ENCODE data around the gene AOPEP. TPM values are rescaled to one million over a fixed set of nuclear protein-coding genes. Genes with fewer than 3 reads are reported as not detected.
A peak's percentile ranks its signal among the peaks of the same experiment; 100 is the strongest.

Gene AOPEP
- total RNA-seq, 1 donor from 2014 or later = 22.1 TPM

- Mint-ChIP-seq H3K27ac (ENCODE audit: unreplicated experiment) (peak overlapping the region; percentile 86), H3K4me3 (ENCODE audit: unreplicated experiment) (no peak overlapping the region)
- DNase-seq (ENCODE audit: low spot score) = no peak
Observed at GRCh38 chr9:94996641-94997040, 270.1 kb downstream of the AOPEP start.

GRCh38 chr9:94997727-94998126, 271.2 kb downstream of the AOPEP start:
- no peak for DNase-seq (ENCODE audit: low spot score)
- no peaks in the 10 kb centered on the region for H3K9me3 Mint-ChIP-seq (ENCODE audit: unreplicated experiment)
- no peak for TF ChIP-seq CTCF (IDR thresholded peaks at IDR 0.05; ENCODE audit: unreplicated experiment)
- no peak overlapping the region for H3K27ac Mint-ChIP-seq (ENCODE audit: unreplicated experiment)
- H3K4me3 Mint-ChIP-seq (ENCODE audit: unreplicated experiment) = no peak overlapping the region
- no peaks in the 10 kb centered on the region for H3K27me3 Mint-ChIP-seq (ENCODE audit: unreplicated experiment)
- peaks cover 58% of the 10 kb centered on the region for H3K4me1 Mint-ChIP-seq (ENCODE audit: unreplicated experiment)
- no peaks in the 10 kb centered on the region for H3K36me3 Mint-ChIP-seq (ENCODE audit: low read depth, unreplicated experiment)

More at GRCh38 chr9:94996641-94997040, 270.1 kb downstream of the AOPEP start:
- no peaks in the 10 kb centered on the region for H3K27me3 Mint-ChIP-seq (ENCODE audit: unreplicated experiment)
- no peaks in the 10 kb centered on the region for H3K36me3 Mint-ChIP-seq (ENCODE audit: low read depth, unreplicated experiment)
- no peak for TF ChIP-seq CTCF (IDR thresholded peaks at IDR 0.05; ENCODE audit: unreplicated experiment)
- H3K9me3 Mint-ChIP-seq (ENCODE audit: unreplicated experiment) = no peaks in the 10 kb centered on the region
- H3K4me1 Mint-ChIP-seq (ENCODE audit: unreplicated experiment) = peaks cover 54% of the 10 kb centered on the region

GRCh38 chr9:94999832-95000231, 273.3 kb downstream of the AOPEP start:
- H3K4me3 Mint-ChIP-seq (ENCODE audit: unreplicated experiment) = no peak overlapping the region
- H3K4me1 Mint-ChIP-seq (ENCODE audit: unreplicated experiment) = peaks cover 57% of the 10 kb centered on the region
- no peak for DNase-seq (ENCODE audit: low spot score)
- H3K9me3 Mint-ChIP-seq (ENCODE audit: unreplicated experiment) = no peaks in the 10 kb centered on the region
- H3K27me3 Mint-ChIP-seq (ENCODE audit: unreplicated experiment) = no peaks in the 10 kb centered on the region
- H3K36me3 Mint-ChIP-seq (ENCODE audit: low read depth, unreplicated experiment) = no peaks in the 10 kb centered on the region
- H3K27ac Mint-ChIP-seq (ENCODE audit: unreplicated experiment) = no peak overlapping the region
- TF ChIP-seq CTCF (IDR thresholded peaks at IDR 0.05; ENCODE audit: unreplicated experiment) = no peak

GRCh38 chr9:95000821-95001220, 274.3 kb downstream of the AOPEP start:
- Mint-ChIP-seq H3K9me3 (ENCODE audit: unreplicated experiment) (no peaks in the 10 kb centered on the region), H3K36me3 (ENCODE audit: low read depth, unreplicated experiment) (no peaks in the 10 kb centered on the region), H3K4me3 (ENCODE audit: unreplicated experiment) (no peak overlapping the region), H3K27ac (ENCODE audit: unreplicated experiment) (peak overlapping the region; percentile 81), H3K27me3 (ENCODE audit: unreplicated experiment) (peaks cover 2% of the 10 kb centered on the region), H3K4me1 (ENCODE audit: unreplicated experiment) (peaks cover 49% of the 10 kb centered on the region)
- DNase-seq (ENCODE audit: low spot score) = no peak
- TF ChIP-seq CTCF (IDR thresholded peaks at IDR 0.05; ENCODE audit: unreplicated experiment) = no peak

GRCh38 chr9:95001720-95002119, 275.2 kb downstream of the AOPEP start:
- TF ChIP-seq CTCF (IDR thresholded peaks at IDR 0.05; ENCODE audit: unreplicated experiment) = no peak
- DNase-seq (ENCODE audit: low spot score) = no peak
- no peaks in the 10 kb centered on the region for H3K36me3 Mint-ChIP-seq (ENCODE audit: low read depth, unreplicated experiment)
- H3K4me3 Mint-ChIP-seq (ENCODE audit: unreplicated experiment) = no peak overlapping the region
- no peaks in the 10 kb centered on the region for H3K9me3 Mint-ChIP-seq (ENCODE audit: unreplicated experiment)
- H3K4me1 Mint-ChIP-seq (ENCODE audit: unreplicated experiment) = peaks cover 42% of the 10 kb centered on the region
- peaks cover 2% of the 10 kb centered on the region for H3K27me3 Mint-ChIP-seq (ENCODE audit: unreplicated experiment)
- no peak overlapping the region for H3K27ac Mint-ChIP-seq (ENCODE audit: unreplicated experiment)
